Naive thymus-derived CD4-positive, alpha-beta T cell (primary cell): ENCODE measurements around the gene C5. TPM values are rescaled to one million over a fixed set of nuclear protein-coding genes. Genes with fewer than 3 reads are reported as not detected.

Source experiments
- ATAC-seq: fragments of 150-1000 bp; cut with Tn5 transposase; 2 replicates; pipeline ENCODE4 v1.10.0; 2021; ENCODE audit warnings: mild to moderate bottlenecking, moderate library complexity
- CTCF ChIA-PET: fragments of 350-600 bp; sonication (Branson Sonifier 250); formaldehyde crosslinking; loops from one replicate; lab custom pipeline; 2021; ENCODE audit warnings: antibody characterized with exemption; lab: Charles Lee
- POLR2A ChIA-PET: fragments of 350-600 bp; sonication (Branson Sonifier 250); formaldehyde crosslinking; loops from one replicate; lab custom pipeline; 2021; ENCODE audit warnings: antibody characterized with exemption, inconsistent platforms; lab: Charles Lee
- DNase-seq, 9 donors: peaks; one replicate each; pipeline versions ENCODE4 v3.0.0 to v3.0.0-alpha.2; 2020 to 2022; ENCODE audit warnings: mixed read lengths in 1 of 9
- H3K27ac ChIP-seq: one replicate; pipeline ENCODE4 v1.7.0; 2013; ENCODE audit warnings: mild to moderate bottlenecking, low read depth, low read length, moderate library complexity
- H3K27me3 ChIP-seq, 2 donors: one replicate each; pipeline ENCODE4 v1.7.0; 2013; ENCODE audit warnings: low read length in 2 of 2, mild to moderate bottlenecking in 2 of 2, moderate library complexity in 2 of 2; ENCODE audit not compliant: control insufficient read depth in 2 of 2, insufficient read depth in 2 of 2
- H3K36me3 ChIP-seq, 3 experiments: 1 replicate in 2 of 3; 2 replicates in 1 of 3; pipeline ENCODE4 v1.7.0; 2013; ENCODE audit warnings: low read length in 3 of 3, mild to moderate bottlenecking in 3 of 3, moderate library complexity in 1 of 3; ENCODE audit not compliant: insufficient read depth in 3 of 3, control insufficient read depth in 2 of 3
- H3K4me1 ChIP-seq, 2 donors: one replicate each; pipeline ENCODE4 v1.7.0; 2013; ENCODE audit warnings: low read length in 2 of 2, mild to moderate bottlenecking in 2 of 2, moderate library complexity in 1 of 2; ENCODE audit not compliant: control insufficient read depth in 2 of 2, insufficient read depth in 2 of 2
- H3K4me3 ChIP-seq: 2 replicates; pipeline ENCODE4 v1.7.0; 2013; ENCODE audit warnings: mild to moderate bottlenecking, low read length
- H3K9me3 ChIP-seq, 3 experiments: 1 replicate in 2 of 3; 2 replicates in 1 of 3; pipeline ENCODE4 v1.7.0; 2013; ENCODE audit warnings: low read length in 3 of 3; ENCODE audit not compliant: control insufficient read depth in 2 of 3
- H3K27ac Mint-ChIP-seq, 9 donors: one replicate each; pipeline ENCODE4 v1.8.0; 2020 to 2022; ENCODE audit warnings: mixed read lengths in 9 of 9, mild to moderate bottlenecking in 8 of 9, moderate library complexity in 5 of 9, inconsistent platforms in 2 of 9
- H3K27me3 Mint-ChIP-seq, 5 donors: one replicate each; pipeline ENCODE4 v1.8.0; 2021 to 2022; ENCODE audit warnings: mixed read lengths in 5 of 5, mild to moderate bottlenecking in 1 of 5
- H3K36me3 Mint-ChIP-seq, 5 donors: one replicate each; pipeline ENCODE4 v1.8.0; 2020 to 2022; ENCODE audit warnings: mixed read lengths in 5 of 5, mild to moderate bottlenecking in 3 of 5, inconsistent platforms in 1 of 5
- H3K4me1 Mint-ChIP-seq, 7 donors: one replicate each; pipeline ENCODE4 v1.8.0; 2020 to 2022; ENCODE audit warnings: mixed read lengths in 7 of 7, mild to moderate bottlenecking in 3 of 7, inconsistent platforms in 1 of 7
- H3K4me3 Mint-ChIP-seq, 10 donors: one replicate each; pipeline ENCODE4 v1.8.0; 2020 to 2022; ENCODE audit warnings: mild to moderate bottlenecking in 10 of 10, mixed read lengths in 10 of 10, moderate library complexity in 6 of 10, inconsistent platforms in 2 of 10
- H3K9me3 Mint-ChIP-seq, 11 donors: one replicate each; pipeline ENCODE4 v1.8.0; 2020 to 2022; ENCODE audit warnings: mixed read lengths in 11 of 11, mild to moderate bottlenecking in 4 of 11, inconsistent platforms in 1 of 11, moderate library complexity in 1 of 11
- intact Hi-C, 2 donors: fragments of 100-400 bp; cut with micrococcal nuclease; formaldehyde crosslinking; loops; one replicate each; pipeline ENCODE4 v1.15.1; 2023
- polyA plus RNA-seq, 2 donors: library from polyadenylated mRNA; unstranded; fragments of 300-500 nt; fragmentation: Illumina TruSeq; gene quantifications; one replicate each; pipeline ENCODE4 v1.2.3, GENCODE V29; 2021
- total RNA-seq, 6 experiments: library from RNA in 5 of 6; stranded (reverse) in 5 of 6; gene quantifications; 1 replicate in 5 of 6; 2 replicates in 1 of 6; pipeline ENCODE4 v1.2.3 and lab custom pipeline; 2021 to 2026

Gene C5
- total and polyA plus RNA-seq, 7 experiments from 2014 or later, result 0.41 to 2.9 (median 2.3) TPM

- CTCF ChIA-PET, result no interaction called here
- H3K27ac ChIP-seq, result no peak overlapping the region
- no peaks in the 10 kb centered on the region for H3K27me3 ChIP-seq
- DNase-seq (no peak), ATAC-seq (no peak)
- H3K4me3 Mint-ChIP-seq, result no peak overlapping the region
- peaks cover 5 to 17% (median 9%) of the 10 kb centered on the region in 7 donors for H3K4me1 Mint-ChIP-seq
- H3K27me3 Mint-ChIP-seq, result peaks cover 0 to 5% (median 0%) of the 10 kb centered on the region in 5 donors
- H3K36me3 ChIP-seq, result no peaks in the 10 kb centered on the region
- H3K4me1 ChIP-seq, result peaks cover 0 to 5% of the 10 kb centered on the region in 2 donors
- POLR2A ChIA-PET, result interaction anchor here (0.7 kb wide), 1 partner anchor 22 kb away, joined by 3 read pairs; no protein-coding TSS in a partner anchor
- no peaks in the 10 kb centered on the region for H3K9me3 ChIP-seq
- H3K4me3 ChIP-seq, result no peak overlapping the region
- H3K27ac Mint-ChIP-seq, result no peak overlapping the region
- intact Hi-C loops, result no loop called here
- peaks cover 0 to 11% (median 8%) of the 10 kb centered on the region in 5 donors for H3K36me3 Mint-ChIP-seq
- peaks cover 0 to 15% (median 6%) of the 10 kb centered on the region in 11 donors for H3K9me3 Mint-ChIP-seq
These were observed 7.7 kb upstream of the C5 start for GRCh38 chr9:121057821-121058220.

GRCh38 chr9:121055642-121056143 lies 5.6 kb upstream of the C5 start:
- ATAC-seq (peak; percentile 40), DNase-seq (no peak)
- POLR2A ChIA-PET, result interaction anchor here (0.5 kb wide), 1 partner anchor 103 kb away, joined by 4 read pairs; no protein-coding TSS in a partner anchor
- Histone ChIP-seq H3K9me3 (no peaks in the 10 kb centered on the region), H3K4me3 (no peak overlapping the region), H3K36me3 (no peaks in the 10 kb centered on the region), H3K27ac (no peak overlapping the region), H3K27me3 (no peaks in the 10 kb centered on the region), H3K4me1 (peaks cover 0 to 5% of the 10 kb centered on the region in 2 donors)
- H3K4me1 Mint-ChIP-seq, result peaks cover 0 to 5% (median 5%) of the 10 kb centered on the region in 7 donors
- peaks cover 0 to 15% (median 6%) of the 10 kb centered on the region in 11 donors for H3K9me3 Mint-ChIP-seq
- H3K27ac Mint-ChIP-seq, result no peak overlapping the region
- peaks cover 0 to 5% (median 0%) of the 10 kb centered on the region in 5 donors for H3K27me3 Mint-ChIP-seq
- no peak overlapping the region for H3K4me3 Mint-ChIP-seq
- peaks cover 0 to 11% (median 8%) of the 10 kb centered on the region in 5 donors for H3K36me3 Mint-ChIP-seq
- CTCF ChIA-PET, result interaction anchor here (0.6 to 1.3 kb wide), 2 partner anchors 16 to 300 kb away, joined by 3 to 4 read pairs; no protein-coding TSS in a partner anchor
- intact Hi-C loops, result no loop called here

- DNase-seq (no peak), ATAC-seq (no peak)
- H3K27me3 Mint-ChIP-seq, result peaks cover 0 to 10% (median 0%) of the 10 kb centered on the region in 5 donors
- Histone ChIP-seq H3K9me3 (no peaks in the 10 kb centered on the region), H3K27me3 (no peaks in the 10 kb centered on the region), H3K4me3 (no peak overlapping the region), H3K4me1 (no peaks in the 10 kb centered on the region), H3K36me3 (no peaks in the 10 kb centered on the region), H3K27ac (no peak overlapping the region)
- H3K4me1 Mint-ChIP-seq, result no peaks in the 10 kb centered on the region
- intact Hi-C loops, result no loop called here
- peaks cover 0 to 15% (median 6%) of the 10 kb centered on the region in 11 donors for H3K9me3 Mint-ChIP-seq
- no peak overlapping the region for H3K4me3 Mint-ChIP-seq
- H3K36me3 Mint-ChIP-seq, result peaks cover 0 to 11% (median 8%) of the 10 kb centered on the region in 5 donors
- ChIA-PET POLR2A (no interaction called here), CTCF (no interaction called here)
- no peak overlapping the region for H3K27ac Mint-ChIP-seq
These were observed 3.5 kb upstream of the C5 start for GRCh38 chr9:121053544-121053943.

GRCh38 chr9:121048618-121049017 lies 1.5 kb downstream of the C5 start:
- intact Hi-C loops, result no loop called here
- Mint-ChIP-seq H3K9me3 (no peaks in the 10 kb centered on the region), H3K27me3 (peaks cover 0 to 16% (median 0%) of the 10 kb centered on the region in 5 donors), H3K4me1 (no peaks in the 10 kb centered on the region), H3K27ac (no peak overlapping the region), H3K36me3 (peaks cover 0 to 3% (median 0%) of the 10 kb centered on the region in 5 donors), H3K4me3 (no peak overlapping the region)
- Histone ChIP-seq H3K36me3 (no peaks in the 10 kb centered on the region), H3K27me3 (no peaks in the 10 kb centered on the region), H3K4me1 (no peaks in the 10 kb centered on the region), H3K9me3 (no peaks in the 10 kb centered on the region), H3K27ac (no peak overlapping the region), H3K4me3 (no peak overlapping the region)
- ChIA-PET CTCF (interaction anchor here (0.5 to 1.7 kb wide), 2 partner anchors 11 to 295 kb away, joined by 4 to 6 read pairs; no protein-coding TSS in a partner anchor), POLR2A (no interaction called here)
- DNase-seq, result no peak
- no peak for ATAC-seq

GRCh38 chr9:121048175-121048574 lies 1.9 kb downstream of the C5 start:
- Mint-ChIP-seq H3K9me3 (no peaks in the 10 kb centered on the region), H3K36me3 (peaks cover 0 to under 1% (median 0%) of the 10 kb centered on the region in 5 donors), H3K27ac (no peak overlapping the region), H3K4me3 (no peak overlapping the region), H3K4me1 (no peaks in the 10 kb centered on the region), H3K27me3 (peaks cover 0 to 16% (median 0%) of the 10 kb centered on the region in 5 donors)
- Histone ChIP-seq H3K4me3 (no peak overlapping the region), H3K4me1 (no peaks in the 10 kb centered on the region), H3K36me3 (no peaks in the 10 kb centered on the region), H3K27ac (no peak overlapping the region), H3K9me3 (no peaks in the 10 kb centered on the region), H3K27me3 (no peaks in the 10 kb centered on the region)
- DNase-seq (no peak), ATAC-seq (no peak)
- CTCF ChIA-PET, result interaction anchor here (0.5 to 1.7 kb wide), 2 partner anchors 12 to 294 kb away, joined by 4 to 6 read pairs; no protein-coding TSS in a partner anchor
- POLR2A ChIA-PET, result no interaction called here
- intact Hi-C loops, result no loop called here

- H3K4me1 ChIP-seq, result no peaks in the 10 kb centered on the region
- DNase-seq, result no peak
- no peak overlapping the region for H3K27ac ChIP-seq
- H3K4me1 Mint-ChIP-seq, result no peaks in the 10 kb centered on the region
- ChIA-PET POLR2A (interaction anchor here (0.6 kb wide), 1 partner anchor 266 kb away, joined by 3 read pairs; no protein-coding TSS in a partner anchor), CTCF (interaction anchor here (1.0 kb wide), 1 partner anchor 21 kb away, joined by 3 read pairs; no protein-coding TSS in a partner anchor)
- no peak for ATAC-seq
- H3K27ac Mint-ChIP-seq, result peak overlapping the region in 1 of 9 donors; percentile 37
- intact Hi-C loops, result no loop called here
- no peak overlapping the region for H3K4me3 Mint-ChIP-seq
- peaks cover 0 to 11% (median 7%) of the 10 kb centered on the region in 5 donors for H3K36me3 Mint-ChIP-seq
- no peak overlapping the region for H3K4me3 ChIP-seq
- H3K27me3 Mint-ChIP-seq, result peaks cover 0 to 20% (median 0%) of the 10 kb centered on the region in 5 donors
- no peaks in the 10 kb centered on the region for H3K27me3 ChIP-seq
- H3K36me3 ChIP-seq, result no peaks in the 10 kb centered on the region
- H3K9me3 ChIP-seq, result no peaks in the 10 kb centered on the region
- peaks cover 0 to 5% (median 2%) of the 10 kb centered on the region in 11 donors for H3K9me3 Mint-ChIP-seq
These were observed 11.3 kb downstream of the C5 start for GRCh38 chr9:121038804-121039203.
